A673 (cell line): ENCODE results near the gene KIF2A.

ENCODE experiments used
- CTCF ChIP-seq: fragments of 300-800, 200-600 bp; sonication (generic); conservative IDR thresholded peaks from 2 replicates; pipeline ENCODE4 v1.5.1; 2017; ENCODE audit warnings: low read depth, mild to moderate bottlenecking, antibody characterized with exemption, low read length, moderate library complexity, mixed read lengths
- EZH2 ChIP-seq: fragments of 200-600 bp; sonication (generic); IDR thresholded peaks from 2 replicates; pipeline ENCODE4 v1.6.1; 2017; ENCODE audit warnings: borderline replicate concordance, low read depth, mild to moderate bottlenecking, mixed read lengths, antibody characterized with exemption, low read length; ENCODE audit not compliant: poor library complexity, severe bottlenecking

- no peak for TF ChIP-seq CTCF
- no peak for TF ChIP-seq EZH2
Observed at GRCh38 chr5:62432621-62433064, 126.6 kb downstream of the KIF2A start.
